IMR-90 (cell line): Measurements from ENCODE around the gene KLHL40.

Experiments
- MAZ ChIP-seq: IDR thresholded peaks from 2 replicates; pipeline ENCODE4 v1.6.1; 2012; ENCODE audit warnings: low read depth, mild to moderate bottlenecking, low read length, improper control_type of control experiment, moderate library complexity, borderline replicate concordance
- POLR2A ChIP-seq: IDR thresholded peaks from 2 replicates; pipeline ENCODE4 v1.6.1; 2012; ENCODE audit warnings: mild to moderate bottlenecking, low read depth, low read length
- RAD21 ChIP-seq: IDR thresholded peaks from 2 replicates; pipeline ENCODE4 v1.6.1; 2012; ENCODE audit warnings: low read length, improper control_type of control experiment
- RFX5 ChIP-seq: IDR thresholded peaks from 2 replicates; pipeline ENCODE4 v1.8.0; 2012; ENCODE audit warnings: low read depth, mild to moderate bottlenecking, low read length, moderate library complexity
- SMC3 ChIP-seq: fragments of 150-350 bp; IDR thresholded peaks from 2 replicates; pipeline ENCODE4 v1.6.1; 2016; ENCODE audit warnings: low read depth, mild to moderate bottlenecking, antibody characterized with exemption, low read length, moderate library complexity
- TF ChIP-seq, protein P1 (sequence below): conservative IDR thresholded peaks from 2 replicates; pipeline ENCODE4 v1.5.1; 2012; ENCODE audit warnings: mild to moderate bottlenecking, low read depth, low read length, improper control_type of control experiment
- TF ChIP-seq, protein P2 (sequence below): fragments of 150-350 bp; IDR thresholded peaks from 2 replicates; pipeline ENCODE4 v1.6.1; 2016; ENCODE audit warnings: low read depth, mild to moderate bottlenecking, low read length, moderate library complexity, borderline replicate concordance

- no peak for TF ChIP-seq RAD21
- TF ChIP-seq RFX5 = no peak
- TF ChIP-seq, protein P1, sequence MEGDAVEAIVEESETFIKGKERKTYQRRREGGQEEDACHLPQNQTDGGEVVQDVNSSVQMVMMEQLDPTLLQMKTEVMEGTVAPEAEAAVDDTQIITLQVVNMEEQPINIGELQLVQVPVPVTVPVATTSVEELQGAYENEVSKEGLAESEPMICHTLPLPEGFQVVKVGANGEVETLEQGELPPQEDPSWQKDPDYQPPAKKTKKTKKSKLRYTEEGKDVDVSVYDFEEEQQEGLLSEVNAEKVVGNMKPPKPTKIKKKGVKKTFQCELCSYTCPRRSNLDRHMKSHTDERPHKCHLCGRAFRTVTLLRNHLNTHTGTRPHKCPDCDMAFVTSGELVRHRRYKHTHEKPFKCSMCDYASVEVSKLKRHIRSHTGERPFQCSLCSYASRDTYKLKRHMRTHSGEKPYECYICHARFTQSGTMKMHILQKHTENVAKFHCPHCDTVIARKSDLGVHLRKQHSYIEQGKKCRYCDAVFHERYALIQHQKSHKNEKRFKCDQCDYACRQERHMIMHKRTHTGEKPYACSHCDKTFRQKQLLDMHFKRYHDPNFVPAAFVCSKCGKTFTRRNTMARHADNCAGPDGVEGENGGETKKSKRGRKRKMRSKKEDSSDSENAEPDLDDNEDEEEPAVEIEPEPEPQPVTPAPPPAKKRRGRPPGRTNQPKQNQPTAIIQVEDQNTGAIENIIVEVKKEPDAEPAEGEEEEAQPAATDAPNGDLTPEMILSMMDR = 0 out of 2 replicates have a peak, but pooled peaks have one; percentile 5
- no peak for TF ChIP-seq POLR2A
- no peak for TF ChIP-seq SMC3
- TF ChIP-seq MAZ = no peak
- TF ChIP-seq, protein P2, sequence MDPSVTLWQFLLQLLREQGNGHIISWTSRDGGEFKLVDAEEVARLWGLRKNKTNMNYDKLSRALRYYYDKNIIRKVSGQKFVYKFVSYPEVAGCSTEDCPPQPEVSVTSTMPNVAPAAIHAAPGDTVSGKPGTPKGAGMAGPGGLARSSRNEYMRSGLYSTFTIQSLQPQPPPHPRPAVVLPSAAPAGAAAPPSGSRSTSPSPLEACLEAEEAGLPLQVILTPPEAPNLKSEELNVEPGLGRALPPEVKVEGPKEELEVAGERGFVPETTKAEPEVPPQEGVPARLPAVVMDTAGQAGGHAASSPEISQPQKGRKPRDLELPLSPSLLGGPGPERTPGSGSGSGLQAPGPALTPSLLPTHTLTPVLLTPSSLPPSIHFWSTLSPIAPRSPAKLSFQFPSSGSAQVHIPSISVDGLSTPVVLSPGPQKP = no peak
Observed at GRCh38 chr3:42732829-42733459, 47.6 kb downstream of the KLHL40 start.
